ENCODE results near the gene GABRG3. TPM values are rescaled to one million over a fixed set of nuclear protein-coding genes. Genes with fewer than 3 reads are reported as not detected.

Gene GABRG3
- total and polyA plus RNA-seq, 11 donors: not detected

DNA sequence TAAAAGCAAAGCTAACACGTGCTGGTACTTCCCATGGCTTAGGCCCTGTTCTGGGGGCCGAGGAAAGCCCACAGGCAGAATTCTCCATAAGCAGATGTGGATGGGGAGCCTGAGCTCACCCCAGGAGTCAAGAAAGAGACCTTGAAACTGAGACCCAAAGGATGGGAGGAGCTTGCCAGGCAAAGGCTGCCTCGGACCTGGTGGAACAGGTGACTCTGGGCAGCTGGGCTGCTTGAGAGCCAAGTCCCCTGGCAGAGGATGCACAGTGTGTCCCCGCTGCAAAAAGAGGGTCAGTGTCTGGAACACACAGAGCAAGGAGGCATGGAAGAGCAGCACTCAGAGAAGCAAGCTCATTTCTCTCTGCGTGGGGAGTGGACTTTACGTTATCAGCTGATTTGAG lies 528.7 kb downstream of the GABRG3 start:
- Histone ChIP-seq H3K4me1 (no peaks in the 10 kb centered on the region), H3K4me3 (no peak overlapping the region), H3K9me3 (no peaks in the 10 kb centered on the region), H3K27me3 (no peaks in the 10 kb centered on the region), H3K27ac (no peak overlapping the region), H3K36me3 (no peaks in the 10 kb centered on the region)
- 49 to 81% (median 61%) methylated on average over 6 of the region's 6 CpGs for WGBS, 4 donors
- ATAC-seq: no peak
- TF ChIP-seq POLR2A (IDR thresholded peaks at IDR 0.05): no peak
- TF ChIP-seq, protein P1, sequence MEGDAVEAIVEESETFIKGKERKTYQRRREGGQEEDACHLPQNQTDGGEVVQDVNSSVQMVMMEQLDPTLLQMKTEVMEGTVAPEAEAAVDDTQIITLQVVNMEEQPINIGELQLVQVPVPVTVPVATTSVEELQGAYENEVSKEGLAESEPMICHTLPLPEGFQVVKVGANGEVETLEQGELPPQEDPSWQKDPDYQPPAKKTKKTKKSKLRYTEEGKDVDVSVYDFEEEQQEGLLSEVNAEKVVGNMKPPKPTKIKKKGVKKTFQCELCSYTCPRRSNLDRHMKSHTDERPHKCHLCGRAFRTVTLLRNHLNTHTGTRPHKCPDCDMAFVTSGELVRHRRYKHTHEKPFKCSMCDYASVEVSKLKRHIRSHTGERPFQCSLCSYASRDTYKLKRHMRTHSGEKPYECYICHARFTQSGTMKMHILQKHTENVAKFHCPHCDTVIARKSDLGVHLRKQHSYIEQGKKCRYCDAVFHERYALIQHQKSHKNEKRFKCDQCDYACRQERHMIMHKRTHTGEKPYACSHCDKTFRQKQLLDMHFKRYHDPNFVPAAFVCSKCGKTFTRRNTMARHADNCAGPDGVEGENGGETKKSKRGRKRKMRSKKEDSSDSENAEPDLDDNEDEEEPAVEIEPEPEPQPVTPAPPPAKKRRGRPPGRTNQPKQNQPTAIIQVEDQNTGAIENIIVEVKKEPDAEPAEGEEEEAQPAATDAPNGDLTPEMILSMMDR (IDR thresholded peaks at IDR 0.05): no peak
- no peak for DNase-seq
- intact Hi-C loops (cut with DNase I): no loop called here

DNA sequence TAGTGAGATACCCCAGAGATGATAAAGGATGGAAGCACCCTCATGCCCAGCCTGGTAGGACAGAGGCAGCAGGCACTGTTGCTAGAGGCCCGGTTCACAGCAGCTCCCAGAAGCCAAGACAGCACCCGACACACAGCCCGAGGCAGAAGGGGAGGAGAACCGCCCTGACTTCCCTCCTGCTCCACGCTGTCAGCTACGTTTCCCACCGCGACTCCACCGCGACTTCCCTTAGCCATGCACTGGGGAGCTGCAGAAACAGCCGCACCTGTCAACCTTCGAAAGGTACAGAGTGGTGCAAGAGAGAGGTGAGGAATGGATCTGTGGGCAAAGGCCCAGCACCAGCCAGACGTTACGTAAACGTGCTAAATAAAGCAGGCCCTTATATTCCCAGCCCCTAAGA lies 529.2 kb downstream of the GABRG3 start:
- Histone ChIP-seq H3K36me3 (no peaks in the 10 kb centered on the region), H3K27ac (no peak overlapping the region), H3K4me3 (no peak overlapping the region), H3K27me3 (no peaks in the 10 kb centered on the region), H3K9me3 (peaks cover 0 to 2% (median 0%) of the 10 kb centered on the region in 12 donors), H3K4me1 (no peaks in the 10 kb centered on the region)
- DNase-seq (no peak), ATAC-seq (no peak)
- intact Hi-C loops (cut with DNase I): no loop called here
- TF ChIP-seq, protein P1 (IDR thresholded peaks at IDR 0.05): no peak
- no peak for TF ChIP-seq POLR2A (IDR thresholded peaks at IDR 0.05)
- WGBS, 4 donors: 74 to 84% (median 81%) methylated on average over 15 of the region's 15 CpGs

DNA sequence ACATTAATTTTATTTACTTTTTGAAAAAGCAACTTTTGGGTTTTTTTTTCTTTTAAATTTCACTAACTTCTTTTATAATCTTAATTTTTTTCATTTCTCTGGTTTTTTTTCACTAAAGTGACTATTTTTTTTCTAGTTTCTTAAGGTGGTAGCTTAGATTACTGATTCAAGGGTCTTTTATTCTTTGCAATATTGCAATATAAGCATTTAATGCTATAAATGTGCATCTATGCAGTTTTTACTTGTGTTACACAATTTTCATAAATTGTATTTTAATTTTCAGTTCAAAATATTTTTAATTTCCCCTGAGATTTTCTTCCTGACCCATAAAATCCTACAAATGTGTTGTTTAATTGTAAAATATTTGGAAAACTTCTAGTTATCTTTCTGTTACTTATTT lies 535.8 kb downstream of the GABRG3 start:
- intact Hi-C loops (cut with DNase I): no loop called here

DNA sequence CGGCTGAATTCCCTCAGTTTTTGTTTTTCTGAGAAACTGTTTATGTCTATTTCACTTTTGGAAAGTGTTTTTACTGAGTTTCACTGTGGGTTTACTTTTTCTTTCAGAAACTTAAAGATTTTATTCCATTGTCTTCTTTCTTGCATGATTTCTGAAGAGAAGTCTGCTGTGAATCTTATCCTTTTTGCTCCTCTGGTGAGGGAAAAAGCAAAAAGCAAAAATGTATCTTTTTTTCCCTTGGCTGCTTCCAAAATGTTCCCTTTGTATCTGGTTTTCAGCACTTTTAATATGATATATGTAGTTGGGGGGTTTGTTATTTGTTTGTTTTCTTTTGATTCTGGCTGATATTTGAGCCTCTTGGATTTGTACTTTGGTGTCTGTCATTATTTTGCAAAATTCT lies 538.0 kb downstream of the GABRG3 start:
- H3K27me3 ChIP-seq: no peaks in the 10 kb centered on the region

More for the DNA sequence above, 535.8 kb downstream of the GABRG3 start:
- Histone ChIP-seq H3K27ac (no peak overlapping the region), H3K9me3 (peaks cover 0 to 28% (median 11%) of the 10 kb centered on the region in 12 donors), H3K4me1 (no peaks in the 10 kb centered on the region), H3K4me3 (no peak overlapping the region), H3K27me3 (no peaks in the 10 kb centered on the region), H3K36me3 (no peaks in the 10 kb centered on the region)
- DNase-seq: no peak
- TF ChIP-seq POLR2A (IDR thresholded peaks at IDR 0.05): no peak
- TF ChIP-seq, protein P1 (IDR thresholded peaks at IDR 0.05): no peak
- no peak for ATAC-seq

More for the DNA sequence above, 538.0 kb downstream of the GABRG3 start:
- Histone ChIP-seq H3K27ac (no peak overlapping the region), H3K4me1 (no peaks in the 10 kb centered on the region), H3K9me3 (peaks cover 0 to 28% (median 11%) of the 10 kb centered on the region in 12 donors), H3K4me3 (no peak overlapping the region), H3K36me3 (no peaks in the 10 kb centered on the region)
- ATAC-seq (no peak), DNase-seq (no peak)
- no peak for TF ChIP-seq POLR2A (IDR thresholded peaks at IDR 0.05)
- TF ChIP-seq, protein P1 (IDR thresholded peaks at IDR 0.05): no peak
- intact Hi-C loops (cut with DNase I): no loop called here
- 90 to 97% (median 95%) methylated on average over 1 of the region's 1 CpG for WGBS, 4 donors

All from heart left ventricle (tissue), 16 donors.